GM12801 (cell line): ENCODE measurements around the gene ANO8.

Source experiments
- CTCF ChIP-seq: IDR thresholded peaks from one replicate; pipeline ENCODE4 v1.5.1; 2011; ENCODE audit warnings: control low read depth; ENCODE audit not compliant: insufficient read length; ENCODE audit errors: extremely low read depth

Gene ANO8

GRCh38 chr19:17329366-17330261 lies 5.0 kb downstream of the ANO8 start:
- no peak for TF ChIP-seq CTCF

- TF ChIP-seq CTCF, result no peak
Measured at GRCh38 chr19:17328517-17329365, 5.9 kb downstream of the ANO8 start.

GRCh38 chr19:17327654-17328516 lies 6.8 kb downstream of the ANO8 start:
- TF ChIP-seq CTCF, result no peak

- no peak for TF ChIP-seq CTCF
Measured at GRCh38 chr19:17327068-17327653, 7.5 kb downstream of the ANO8 start.

GRCh38 chr19:17326595-17326966 lies 8.1 kb downstream of the ANO8 start:
- no peak for TF ChIP-seq CTCF

GRCh38 chr19:17325881-17326594 lies 8.6 kb downstream of the ANO8 start:
- TF ChIP-seq CTCF, result no peak
